Measurements from ENCODE around the gene DNPEP.

Gene DNPEP

GRCh38 chr2:219354582-219354981 is 33.1 kb downstream of the DNPEP start:
- no peak for DNase-seq

DNA sequence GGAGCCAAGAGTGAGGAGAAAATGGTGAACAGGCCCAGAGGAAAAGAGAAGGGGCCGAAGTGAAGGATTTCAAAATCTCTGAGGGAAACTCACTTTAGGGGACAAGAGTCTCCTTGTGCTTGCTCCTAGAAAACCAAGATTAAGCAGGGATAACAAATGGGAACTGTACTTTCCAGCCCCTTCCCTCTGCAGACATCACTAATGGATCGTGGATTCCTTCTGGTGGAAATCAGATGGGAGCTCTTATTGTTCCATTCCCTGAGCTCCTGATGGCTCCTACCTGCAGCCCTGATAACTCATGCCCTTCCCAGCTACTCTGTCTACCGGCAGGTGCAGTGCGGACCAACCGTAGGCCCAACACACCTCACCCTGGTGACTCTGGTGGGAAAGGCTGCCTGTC is 34.6 kb downstream of the DNPEP start:
- no peak for DNase-seq

- DNase-seq = peak; percentile 66
Observed at GRCh38 chr2:219352448-219353023, 35.2 kb downstream of the DNPEP start.

DNA sequence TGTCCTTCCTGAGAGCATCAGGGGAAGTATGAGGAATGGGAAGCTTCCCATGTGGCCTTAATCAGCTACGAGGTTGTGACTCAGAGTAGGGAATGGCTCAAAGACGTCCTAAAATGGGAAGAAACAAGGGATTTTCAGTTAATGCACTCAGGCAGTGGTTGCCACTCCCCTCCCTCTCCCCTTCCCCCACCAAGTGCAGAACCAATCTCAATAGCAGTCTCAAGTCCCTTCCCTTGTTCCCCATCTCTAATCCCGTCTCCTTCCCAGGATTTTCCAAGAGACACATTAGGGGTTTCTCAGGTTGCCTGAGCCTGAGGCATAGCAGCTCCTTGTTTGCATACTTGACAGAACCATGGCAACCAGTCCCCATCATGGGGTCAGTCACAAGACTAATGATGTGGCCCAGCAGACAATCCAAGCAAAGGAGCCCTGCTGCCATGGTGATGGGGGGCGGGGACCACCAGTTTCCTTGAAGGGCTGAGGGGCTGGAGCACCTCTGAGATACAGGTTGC is 36.9 kb downstream of the DNPEP start:
- DNase-seq = peak; percentile 50

DNA sequence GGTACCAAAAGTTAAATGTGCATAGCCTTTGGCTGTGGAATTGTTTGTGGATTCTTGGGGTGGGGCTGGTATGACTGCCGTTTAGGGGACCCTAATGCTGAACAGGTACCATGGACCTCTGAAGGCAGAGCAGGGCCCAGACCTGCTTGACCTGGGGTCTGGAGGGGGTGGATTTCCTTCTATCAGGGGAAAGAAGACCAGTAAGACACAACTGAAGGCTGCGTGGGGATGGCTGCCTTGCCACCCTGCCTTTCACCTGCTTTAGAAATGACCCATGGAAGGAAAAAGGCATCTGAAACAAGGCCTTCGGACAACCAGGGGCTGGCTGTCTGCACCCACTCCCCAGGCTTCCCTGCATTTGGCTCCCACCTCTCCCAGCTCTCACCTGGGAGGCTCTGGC is 37.5 kb downstream of the DNPEP start:
- DNase-seq = no peak

DNA sequence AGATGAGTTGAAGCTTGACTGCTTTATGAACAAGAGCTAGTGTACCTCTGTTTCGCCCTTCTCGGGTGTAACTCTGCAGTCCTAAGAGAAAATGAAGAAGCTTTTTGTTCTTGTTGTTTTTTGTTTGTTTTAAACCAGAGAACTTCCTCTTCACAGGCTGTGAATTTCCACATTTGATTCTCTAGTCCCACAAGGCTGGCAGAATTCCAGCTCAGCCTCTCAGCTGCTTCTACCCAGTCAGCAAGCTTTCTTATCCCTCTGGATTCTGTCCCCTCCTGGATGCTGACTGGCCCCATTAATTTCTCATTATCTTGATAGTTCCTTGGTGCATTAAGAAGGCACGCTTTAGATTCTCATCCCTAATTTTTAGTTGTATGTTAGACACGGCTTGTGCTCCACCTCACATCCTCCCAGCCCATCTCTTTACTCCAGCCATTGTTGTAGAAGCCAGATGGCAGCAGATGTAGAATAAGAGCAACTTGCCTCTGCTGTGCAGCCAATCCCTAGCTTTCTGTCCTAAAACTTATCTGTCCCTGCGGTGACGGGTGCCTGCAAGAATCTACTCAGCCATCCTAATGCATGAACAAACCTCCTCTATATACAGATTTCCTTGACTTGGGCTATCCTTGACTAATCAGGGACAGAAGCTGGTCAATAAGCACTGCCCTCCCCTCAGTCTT is 42.8 kb downstream of the DNPEP start:
- peak; percentile 76 for DNase-seq

GRCh38 chr2:219335373-219335786 is 52.3 kb downstream of the DNPEP start:
- peak; percentile 70 for DNase-seq

DNA sequence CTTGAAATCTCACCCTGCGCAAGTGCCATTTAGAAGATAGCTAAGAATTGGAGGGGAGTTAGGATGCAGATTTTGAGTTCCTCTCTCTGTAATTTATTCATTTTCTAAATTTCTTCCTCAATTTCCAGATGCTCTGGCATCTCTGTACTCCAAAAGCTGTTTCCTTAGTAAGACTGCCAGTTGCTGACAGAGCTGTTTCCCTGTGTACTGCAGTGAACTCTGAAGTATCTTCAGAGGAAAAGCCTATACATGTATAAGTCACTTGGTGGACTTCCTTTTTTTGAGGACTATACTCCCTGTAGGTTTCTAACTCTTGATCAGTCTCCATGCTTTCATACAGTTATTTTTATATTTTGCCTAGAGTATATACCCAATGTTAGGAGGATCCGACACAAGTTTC is 53.6 kb downstream of the DNPEP start:
- DNase-seq = no peak

DNA sequence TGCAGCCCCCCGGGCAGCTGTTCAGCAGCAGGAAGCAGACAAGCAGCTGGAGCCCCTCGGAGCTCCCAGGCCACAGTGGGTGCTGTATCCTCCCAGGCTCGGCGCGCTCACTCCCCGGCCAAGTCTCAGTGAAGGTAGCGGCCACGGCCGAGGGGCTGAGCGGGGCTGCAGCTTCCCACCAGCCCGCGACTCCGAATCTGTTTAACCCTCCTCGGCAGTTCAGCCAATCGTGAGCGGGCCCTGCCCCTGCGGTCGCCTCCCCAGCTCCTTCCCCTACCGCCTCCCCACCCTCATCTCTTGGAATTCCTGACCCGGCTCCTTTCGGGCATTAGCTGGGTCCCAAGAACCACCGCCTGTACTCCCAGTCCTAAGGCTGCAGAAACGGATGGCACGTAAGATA is 55.2 kb downstream of the DNPEP start, which contains the start of gene RESP18:
RESP18 (minus strand) TSS at position 203 of the 400 bp plus-strand sequence.
- no peak for DNase-seq

DNA sequence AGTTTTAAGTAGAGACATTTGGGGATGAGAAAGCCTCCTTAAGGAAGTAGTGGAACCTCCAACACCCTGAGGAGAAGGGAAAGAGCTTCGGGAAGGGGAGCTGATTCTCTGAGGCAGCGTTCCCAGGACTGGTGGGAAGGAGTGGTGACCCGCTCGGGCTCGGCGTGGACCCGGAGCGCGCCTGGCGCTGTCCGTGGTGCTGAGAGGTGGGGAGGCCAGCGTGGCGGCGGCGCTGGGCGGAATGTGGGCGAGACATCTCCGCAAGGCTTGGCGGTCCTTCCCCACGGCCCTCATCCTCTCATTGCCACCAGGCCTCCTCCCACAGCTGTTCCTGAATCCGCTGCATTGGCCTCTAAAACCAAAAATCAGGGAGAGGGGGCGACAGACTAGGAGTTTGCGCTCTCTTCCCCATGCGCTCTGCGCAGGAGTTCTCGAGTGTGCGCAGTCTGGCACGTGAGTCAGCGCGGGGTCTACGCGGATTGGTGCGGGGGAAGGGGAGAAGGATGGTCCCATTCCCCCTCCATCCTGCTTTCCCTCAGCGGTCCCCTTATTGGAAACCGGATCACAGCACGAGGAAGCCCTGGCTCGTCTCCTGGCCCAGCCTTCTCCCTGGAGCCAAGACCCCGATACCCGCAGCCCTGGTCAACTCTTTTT is 56.0 kb downstream of the DNPEP start:
- no peak for DNase-seq

- peak; percentile 93 for DNase-seq
Observed at GRCh38 chr2:219327719-219328118, 60.0 kb downstream of the DNPEP start.

DNA sequence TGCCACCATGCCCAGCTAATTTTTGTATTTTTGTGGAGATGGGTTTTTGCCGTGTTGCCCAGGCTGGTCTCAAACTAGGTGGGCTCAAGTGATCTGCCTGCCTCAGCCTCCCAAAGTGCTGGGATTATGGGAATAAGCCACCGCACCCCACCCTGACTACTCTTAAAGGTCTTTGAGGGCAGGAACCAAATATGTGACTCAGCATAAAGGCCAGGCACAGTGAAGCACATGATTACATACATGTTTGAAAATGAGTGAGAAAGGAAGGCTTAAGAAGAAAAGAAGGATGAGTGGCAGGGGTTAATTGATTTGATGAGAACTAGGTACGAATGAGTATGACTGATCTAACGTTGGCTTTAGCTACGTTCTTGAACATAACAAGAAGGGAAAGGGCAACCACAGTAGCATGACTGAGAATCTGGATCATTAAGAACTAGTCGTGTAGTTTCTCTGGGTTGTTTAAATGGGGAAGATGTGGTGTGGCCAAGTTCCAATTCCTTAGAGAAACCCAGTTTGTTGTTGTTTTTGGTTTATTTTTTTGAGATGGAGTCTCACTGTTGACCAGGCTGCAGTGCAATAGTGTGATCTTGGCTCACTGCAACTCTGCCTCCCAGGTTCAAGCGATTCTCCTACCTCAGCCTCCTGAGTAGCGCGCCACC is 61.9 kb downstream of the DNPEP start:
- no peak for DNase-seq

GRCh38 chr2:219325136-219325535 is 62.6 kb downstream of the DNPEP start:
- DNase-seq = no peak

DNA sequence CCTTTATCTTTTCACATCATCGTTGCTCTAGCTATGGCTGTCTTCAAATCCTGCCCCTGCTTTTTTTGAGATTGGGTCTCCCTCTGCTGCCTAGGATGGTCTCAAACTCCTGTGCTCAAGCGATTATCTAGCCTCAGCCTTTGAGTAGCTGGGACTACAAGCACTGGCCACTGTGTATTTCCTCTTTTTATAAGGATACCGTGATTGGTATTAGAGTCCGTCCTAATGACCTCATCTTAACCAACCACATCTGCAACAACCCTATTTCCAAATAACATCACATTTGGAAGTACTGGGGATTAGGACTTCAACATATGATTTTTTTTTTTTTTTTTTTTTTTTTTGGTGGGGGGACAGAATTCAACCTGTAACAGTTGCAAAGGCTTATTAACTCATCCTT is 64.3 kb downstream of the DNPEP start:
- no peak for DNase-seq

Data from COR-L47 (cell line).